Activated CD4-positive, alpha-beta T cell treated with anti-CD3 and anti-CD28 coated beads, Interleukin-10, Interleukin-2, amounts not matched to agents 100 ng/mL and 50 ng/mL, durations not matched to agents 16 hours and 8 hours (primary cell): ENCODE results near the gene TMEM164.

ENCODE experiments used
- DNase-seq: peaks from one replicate; pipeline ENCODE4 v3.0.0-alpha.2; 2020

Gene TMEM164

DNA sequence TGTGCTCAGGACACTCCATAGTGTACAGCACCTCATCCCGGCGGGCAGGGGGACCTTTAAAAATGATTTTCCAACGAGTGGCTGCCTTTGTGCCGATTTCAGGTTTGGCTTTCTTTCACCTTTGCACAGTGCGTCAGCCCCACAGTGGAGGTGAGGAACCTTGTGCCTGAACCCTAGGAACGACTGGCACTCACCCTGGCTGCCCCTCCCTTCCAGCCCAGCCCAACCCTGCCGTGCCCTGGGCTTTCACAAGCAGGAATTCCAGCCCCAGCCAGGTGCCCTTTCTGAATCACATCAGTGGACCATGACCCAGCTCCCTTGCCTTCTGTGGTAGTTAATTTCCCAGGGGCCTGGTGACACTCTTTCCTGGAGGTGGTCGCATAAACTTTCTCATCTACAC, 1.3 kb downstream of the TMEM164 start:
- no peak for DNase-seq

DNA sequence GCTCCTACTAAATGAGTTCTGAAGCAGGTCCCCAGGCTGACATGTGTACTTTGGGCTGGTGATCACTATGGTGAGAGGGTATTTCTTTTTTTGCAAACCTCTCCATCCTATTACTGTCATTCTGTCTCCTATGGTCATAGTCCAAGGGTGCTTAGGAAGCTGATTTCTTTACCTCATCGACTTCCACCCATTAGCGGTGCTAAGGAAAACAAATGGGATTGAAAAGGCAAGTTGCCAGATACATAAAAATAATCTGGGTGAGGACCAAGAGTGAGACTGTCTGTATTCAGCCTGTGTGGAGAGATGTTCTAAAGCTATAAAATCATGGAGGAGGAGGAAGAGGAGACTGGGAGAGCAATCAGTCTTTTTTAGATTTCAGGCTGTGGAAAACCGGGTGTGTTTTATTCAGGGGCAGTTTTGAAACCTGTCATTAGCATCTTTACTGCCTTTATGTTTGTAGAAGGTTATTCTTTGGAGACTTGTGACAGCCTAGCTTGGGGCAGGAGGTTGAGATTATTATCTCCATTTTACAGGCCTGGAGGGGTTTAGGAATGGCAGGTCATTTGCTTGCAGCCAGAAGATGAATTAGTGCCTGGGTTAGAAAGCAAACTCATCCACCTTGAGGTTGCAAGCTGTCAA, 1.9 kb downstream of the TMEM164 start:
- no peak for DNase-seq

DNA sequence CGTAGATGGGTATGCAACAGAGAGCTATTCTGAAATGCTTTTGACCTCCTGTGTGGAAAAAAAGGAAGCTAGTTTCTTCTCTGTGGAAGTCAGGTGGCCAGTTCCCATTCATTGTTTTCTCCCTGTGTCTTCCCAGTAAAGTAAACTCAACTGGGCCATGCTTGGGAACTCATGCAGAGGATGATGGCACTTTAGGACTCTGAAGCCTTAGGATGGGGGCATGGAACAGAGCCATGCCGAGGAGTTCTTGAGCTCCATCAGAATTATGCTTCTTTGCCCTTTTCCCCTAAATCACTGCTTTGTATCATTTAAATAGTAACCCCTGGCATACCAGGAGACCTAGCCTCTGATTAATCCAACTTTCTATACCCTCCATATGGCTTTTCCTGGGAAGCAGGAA, 3.2 kb downstream of the TMEM164 start:
- DNase-seq: no peak

DNA sequence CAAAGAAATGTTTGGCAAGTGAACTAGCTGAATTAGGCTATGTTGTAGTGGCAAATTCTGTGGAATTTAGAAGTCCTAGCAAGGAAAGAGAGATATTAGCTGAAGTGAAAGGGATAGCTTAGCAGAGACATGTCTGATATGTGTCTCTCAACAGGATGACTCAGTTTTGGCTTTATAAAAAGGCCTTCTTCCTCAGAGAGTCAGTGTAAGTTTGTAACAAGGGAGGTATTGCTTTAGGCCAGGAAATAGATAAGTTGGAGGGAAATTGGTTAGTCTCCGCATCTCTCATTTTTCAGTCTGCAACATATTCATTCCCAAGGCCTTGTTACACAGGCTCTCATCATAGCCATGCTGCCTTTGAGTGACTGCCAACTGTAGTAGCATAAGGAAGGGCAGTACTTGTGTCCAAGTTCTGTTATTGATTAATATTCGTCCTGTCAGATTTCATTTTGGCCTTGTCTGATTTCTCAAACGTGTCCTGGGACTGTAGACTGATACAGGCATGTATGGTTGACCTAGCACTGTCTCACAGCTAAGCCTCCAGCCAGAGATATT, 4.0 kb downstream of the TMEM164 start:
- DNase-seq: no peak

DNA sequence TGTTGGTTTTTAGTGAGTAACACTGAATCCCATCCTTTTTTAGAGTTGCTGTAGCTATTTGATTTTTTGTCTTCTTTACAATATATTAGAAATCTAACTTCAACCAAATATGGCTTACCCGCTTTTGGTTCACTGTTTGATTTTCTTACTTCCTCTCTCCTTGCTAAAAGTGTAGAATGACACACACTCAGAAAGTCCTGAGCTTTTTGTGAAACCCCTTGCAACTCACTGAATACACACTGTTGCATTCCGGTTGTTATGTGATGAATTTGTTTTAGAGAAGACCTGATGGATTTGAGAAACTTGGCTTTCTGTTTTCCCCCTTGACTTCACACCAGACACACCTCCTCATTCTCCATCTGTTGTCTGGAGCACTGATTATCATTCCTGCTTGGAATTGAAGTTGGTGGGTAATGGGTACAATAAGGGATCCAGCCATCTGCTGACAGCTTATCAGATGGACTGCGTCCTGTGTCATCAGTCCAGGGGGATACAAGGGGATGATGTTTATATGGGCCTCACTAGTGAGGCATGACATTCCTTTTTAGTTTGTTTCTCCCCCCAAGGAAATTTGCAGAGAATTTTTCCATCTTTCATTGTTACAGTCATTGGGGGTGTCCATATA, 5.2 kb downstream of the TMEM164 start:
- no peak for DNase-seq

DNA sequence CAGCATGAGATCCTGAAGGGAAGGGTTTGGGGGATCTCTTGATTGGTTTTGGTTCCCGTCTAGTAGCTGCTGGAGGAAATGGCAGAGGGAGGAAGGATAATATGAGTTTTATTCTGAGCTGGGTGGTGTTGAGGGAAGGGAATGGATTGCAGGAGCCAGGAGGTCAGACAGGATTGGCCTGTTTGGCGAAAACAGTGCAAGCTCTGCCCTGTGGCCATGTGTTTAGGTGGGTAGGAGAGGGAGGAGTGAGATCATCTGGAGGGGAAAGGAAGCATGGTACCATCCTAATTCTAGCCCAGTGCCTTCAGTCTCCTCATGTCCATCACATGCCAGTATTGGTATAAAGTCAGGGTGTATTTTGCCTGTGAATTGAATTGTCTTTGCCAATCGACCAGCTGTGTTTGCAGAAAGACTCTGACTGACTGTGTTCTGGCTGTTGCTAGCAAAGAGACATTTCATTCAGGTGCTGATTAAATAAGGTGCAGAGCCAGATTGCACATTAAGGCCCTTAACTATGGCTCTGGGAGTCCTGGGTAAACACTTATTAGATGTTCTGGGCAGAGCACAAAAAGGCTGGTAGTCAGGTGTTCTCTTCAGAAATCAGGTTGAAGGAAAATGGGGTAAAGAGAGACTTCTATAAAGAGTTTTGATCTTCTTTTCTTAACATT, 10.0 kb downstream of the TMEM164 start:
- no peak for DNase-seq

DNA sequence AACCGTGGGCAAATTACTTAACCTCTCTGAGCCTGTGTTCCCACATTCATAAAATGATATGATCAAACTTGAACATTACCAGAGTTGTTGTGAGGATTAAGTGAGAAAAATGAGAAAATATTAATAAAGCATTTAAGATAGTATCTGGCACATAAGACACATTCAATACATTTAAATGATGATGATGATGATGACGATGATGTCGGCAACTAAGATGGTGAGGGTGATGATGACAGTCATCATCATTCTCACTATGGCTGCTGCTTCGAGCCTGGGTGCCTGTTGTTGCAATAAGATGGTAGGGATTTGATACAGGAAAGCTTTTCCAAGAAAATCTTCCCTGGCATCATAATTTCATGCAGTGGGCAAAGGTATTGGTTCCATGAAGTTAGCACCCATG, 11.1 kb downstream of the TMEM164 start:
- no peak for DNase-seq

DNA sequence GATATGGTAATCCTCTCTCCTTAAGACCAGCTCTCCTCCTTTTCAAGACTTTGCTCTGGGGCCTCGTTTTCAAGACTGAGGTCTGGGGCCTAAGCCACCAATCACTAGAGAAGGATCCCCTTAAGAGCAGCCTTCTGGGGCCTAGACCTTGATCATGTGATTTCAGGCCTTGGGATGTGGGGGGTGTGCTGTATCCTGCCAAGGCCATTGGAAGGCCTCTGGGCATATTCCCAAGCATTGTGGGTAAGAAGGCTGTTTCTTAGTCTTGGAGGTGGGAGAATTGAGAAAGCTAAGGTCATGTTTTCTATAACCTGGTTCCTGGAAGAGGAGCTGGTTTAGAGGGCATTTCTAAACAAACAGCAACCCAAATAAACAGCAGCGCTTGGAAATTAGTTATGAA, 12.1 kb downstream of the TMEM164 start:
- DNase-seq: no peak

DNA sequence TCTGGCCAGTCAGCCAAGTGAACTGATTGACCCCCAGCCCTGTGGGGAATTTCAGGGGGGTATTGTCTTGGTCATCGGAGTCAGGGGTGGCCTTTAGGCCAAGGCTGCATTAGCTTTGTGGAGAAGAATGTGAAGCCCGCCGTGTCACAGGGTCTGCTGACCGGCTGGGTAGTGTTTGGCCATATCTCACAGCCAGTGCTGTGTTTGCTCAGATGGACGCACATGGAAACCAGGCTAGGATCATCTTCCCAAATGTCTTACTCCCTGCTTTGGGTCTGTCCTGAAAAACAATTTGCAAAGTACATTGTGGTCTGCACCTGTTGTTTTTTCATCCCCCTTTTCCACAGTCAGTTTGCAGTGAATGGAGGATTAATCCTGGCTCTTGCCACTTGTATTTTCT, 13.0 kb downstream of the TMEM164 start:
- DNase-seq: no peak

DNA sequence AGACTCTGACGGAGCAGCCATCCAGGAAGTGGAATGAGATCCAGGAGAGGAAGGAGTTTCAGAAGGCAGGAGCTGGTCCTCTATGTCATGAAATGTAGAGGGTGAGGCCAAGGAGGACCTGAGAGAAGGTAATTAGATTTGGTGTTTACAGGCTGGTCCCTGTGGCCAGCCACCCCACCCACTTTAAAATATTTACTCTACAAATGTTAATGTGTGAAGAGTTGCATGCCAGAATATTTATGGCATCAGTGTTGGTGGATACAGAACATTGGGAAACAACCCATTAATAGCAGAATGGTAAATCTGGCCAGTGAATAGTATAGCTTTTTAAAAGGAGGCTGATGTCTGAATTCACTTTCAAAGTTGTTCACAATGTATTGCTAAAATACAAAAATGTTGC, 17.6 kb downstream of the TMEM164 start:
- DNase-seq: no peak

DNA sequence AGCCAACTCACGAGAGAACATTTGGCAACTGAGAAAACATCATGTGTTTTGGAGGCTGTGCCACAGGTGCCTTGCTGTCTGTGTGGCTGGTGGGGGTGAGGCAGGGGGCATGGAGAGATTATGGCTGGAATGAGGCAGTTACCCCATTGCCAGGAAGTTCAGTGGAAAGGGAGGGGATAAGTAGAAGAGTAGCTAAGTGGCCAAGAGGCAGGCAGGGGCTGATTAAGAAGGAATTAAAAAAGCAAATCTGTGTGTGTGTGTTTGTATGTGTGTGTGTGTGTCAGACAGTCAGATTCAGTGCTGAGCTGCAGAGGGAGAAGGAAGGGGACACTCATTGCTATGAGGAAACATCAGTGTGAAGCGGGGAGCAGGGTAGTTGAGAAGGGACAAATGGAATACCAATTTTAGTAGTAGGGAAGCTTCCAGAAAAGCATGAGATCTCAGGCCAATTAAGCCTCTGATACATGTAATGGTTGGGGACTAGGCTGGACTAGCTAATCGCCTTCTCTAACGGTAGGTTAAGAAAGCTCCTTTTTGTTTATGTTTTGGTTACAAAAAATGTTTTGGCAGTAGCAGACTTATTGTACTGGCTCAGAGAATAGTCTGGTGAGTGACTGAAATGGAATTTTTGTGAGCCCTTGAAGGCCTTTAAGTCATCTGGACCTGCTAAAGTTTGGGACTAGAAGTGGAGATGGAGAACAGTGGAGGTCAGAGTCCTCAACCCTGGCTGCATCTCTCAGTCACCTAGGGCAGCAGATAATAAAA, 18.5 kb downstream of the TMEM164 start:
- no peak for DNase-seq

DNA sequence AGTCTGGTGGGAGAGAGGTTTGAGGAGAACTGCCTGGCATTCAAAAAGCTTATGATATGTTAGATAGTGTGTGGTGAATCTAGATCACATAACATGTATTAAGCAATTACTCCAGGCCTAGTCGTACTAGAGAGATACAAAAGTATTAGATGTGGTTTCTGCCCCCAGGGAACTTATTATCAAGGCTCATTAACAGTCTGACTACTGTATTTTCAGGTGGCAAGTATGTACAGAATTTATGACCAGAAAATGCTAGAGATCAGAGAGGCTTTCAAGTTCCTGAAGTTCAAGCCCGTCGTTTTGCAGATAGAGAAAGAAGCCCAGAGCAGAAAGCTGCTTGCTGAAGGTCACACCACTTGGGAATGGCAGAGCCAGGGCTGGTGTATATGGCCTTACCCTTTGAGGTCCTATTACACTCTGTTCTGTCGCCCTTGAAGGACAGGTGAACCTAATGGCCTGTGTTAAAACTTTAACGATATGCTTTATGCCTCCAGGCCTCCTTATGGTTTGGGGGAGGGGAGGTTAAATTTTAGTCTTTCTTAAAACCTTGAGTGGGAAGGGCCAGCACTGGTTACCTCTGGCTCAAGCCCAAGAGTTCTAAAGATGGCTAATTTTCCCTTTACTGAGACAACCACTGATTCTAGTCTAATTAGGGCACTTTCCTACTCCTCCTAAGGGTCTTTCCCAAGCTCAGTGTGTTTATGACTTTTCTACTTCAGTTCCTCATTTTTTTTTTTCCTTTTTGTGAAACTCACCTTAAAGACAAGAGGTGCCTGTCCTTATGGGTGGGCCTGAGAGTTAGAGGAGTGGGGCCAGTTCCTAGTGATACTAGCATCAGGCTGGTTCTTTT, 19.9 kb downstream of the TMEM164 start:
- no peak for DNase-seq

DNA sequence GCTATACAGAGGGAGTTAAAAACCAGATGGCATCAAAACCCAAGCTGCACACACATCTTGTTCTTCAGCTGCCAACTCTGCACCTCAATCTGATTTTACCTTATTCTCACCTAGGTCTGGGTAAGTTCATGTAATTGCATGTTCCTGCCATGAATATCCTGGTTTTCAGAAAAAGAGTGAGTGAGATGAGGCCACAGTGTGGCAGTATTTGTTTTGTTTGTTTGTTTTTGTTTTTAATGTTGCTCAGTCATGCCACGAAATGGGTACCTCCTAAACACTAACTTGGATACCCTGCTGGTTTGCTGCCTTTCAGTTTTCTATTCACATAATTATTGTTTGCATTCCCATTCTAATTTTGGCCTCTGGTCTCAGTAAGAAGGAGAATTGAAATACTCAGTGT, 22.5 kb downstream of the TMEM164 start:
- no peak for DNase-seq

DNA sequence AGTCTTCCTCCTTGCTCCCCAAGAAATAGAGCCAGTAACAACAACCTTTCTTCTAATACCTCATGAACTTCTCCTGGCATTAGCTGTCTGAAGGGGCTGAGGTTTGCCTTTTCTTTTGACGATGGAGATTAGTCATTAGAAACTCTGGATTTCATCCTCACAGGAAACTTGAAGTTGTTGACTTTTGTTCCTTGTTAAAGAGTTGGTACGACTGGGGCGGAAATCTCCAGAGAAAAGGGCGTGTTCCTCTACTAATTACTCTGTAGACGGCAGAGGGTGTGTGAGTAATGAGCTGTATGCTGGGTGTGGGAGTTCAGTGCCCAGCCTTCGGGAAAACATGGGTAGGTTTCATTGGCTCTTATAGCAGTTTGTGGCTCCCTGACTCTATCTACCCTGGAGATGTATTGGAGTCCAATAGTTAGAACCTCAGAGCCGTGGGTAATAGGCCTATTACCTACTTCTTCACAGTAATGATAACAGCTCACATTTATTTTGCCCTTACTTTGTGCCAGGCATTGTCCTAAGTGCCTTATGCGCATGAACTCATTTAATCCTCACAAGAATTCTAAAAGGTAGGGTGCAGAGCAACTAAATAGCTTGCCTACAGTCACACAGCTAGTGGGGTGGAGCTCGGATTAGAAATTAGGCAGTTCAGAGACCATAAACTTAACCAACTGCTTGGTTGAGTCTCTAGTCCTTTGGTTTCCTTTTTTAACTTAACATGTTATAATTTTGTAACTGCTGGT, 23.4 kb downstream of the TMEM164 start:
- DNase-seq: no peak

DNA sequence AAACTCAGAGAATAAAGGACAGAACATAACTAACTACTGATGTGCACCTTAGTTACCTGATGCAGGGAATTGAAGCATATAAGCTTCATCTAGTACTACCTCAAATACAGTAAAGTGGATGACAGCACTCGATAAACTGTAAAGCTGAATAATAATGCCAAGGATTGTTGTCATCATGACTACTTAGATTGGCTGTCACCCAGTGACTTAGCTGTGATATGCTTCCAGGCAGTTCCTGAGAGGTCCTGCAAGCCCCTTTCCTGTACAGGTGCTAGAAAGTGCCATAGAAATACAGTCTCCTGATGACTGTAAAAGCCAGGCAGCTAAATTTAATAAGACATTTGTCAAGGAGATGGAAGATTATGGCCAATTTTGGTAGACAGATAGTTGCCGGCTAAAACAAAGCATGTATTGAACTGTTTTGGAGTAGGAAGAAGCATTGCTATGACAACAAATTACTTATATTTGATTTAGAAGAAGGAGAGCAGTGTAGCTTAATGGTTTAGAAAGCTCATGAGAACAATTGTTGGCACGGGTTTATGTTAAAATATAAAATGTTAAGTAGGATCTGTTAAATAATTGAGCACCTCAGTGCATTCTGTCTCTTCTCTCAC, 29.7 kb downstream of the TMEM164 start:
- no peak for DNase-seq

DNA sequence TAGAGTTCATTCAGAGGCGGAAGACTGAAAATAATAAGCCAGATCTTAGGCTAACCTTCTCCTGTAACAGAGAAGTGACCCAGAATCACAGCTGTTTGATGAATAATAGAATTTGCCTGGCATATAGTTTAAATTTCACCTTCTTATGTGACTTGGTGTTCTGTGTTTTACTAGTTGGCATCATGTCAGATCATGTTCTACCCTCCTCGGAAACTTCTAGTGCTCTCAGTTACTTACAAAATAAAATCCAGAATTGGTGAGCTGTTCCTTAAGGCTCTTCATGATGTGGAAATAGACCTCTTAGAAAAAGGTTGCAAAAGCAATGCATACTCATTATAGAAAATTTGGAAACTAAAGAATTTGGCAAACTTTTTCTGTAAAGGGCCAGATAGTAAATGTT, 31.1 kb downstream of the TMEM164 start:
- DNase-seq: no peak

DNA sequence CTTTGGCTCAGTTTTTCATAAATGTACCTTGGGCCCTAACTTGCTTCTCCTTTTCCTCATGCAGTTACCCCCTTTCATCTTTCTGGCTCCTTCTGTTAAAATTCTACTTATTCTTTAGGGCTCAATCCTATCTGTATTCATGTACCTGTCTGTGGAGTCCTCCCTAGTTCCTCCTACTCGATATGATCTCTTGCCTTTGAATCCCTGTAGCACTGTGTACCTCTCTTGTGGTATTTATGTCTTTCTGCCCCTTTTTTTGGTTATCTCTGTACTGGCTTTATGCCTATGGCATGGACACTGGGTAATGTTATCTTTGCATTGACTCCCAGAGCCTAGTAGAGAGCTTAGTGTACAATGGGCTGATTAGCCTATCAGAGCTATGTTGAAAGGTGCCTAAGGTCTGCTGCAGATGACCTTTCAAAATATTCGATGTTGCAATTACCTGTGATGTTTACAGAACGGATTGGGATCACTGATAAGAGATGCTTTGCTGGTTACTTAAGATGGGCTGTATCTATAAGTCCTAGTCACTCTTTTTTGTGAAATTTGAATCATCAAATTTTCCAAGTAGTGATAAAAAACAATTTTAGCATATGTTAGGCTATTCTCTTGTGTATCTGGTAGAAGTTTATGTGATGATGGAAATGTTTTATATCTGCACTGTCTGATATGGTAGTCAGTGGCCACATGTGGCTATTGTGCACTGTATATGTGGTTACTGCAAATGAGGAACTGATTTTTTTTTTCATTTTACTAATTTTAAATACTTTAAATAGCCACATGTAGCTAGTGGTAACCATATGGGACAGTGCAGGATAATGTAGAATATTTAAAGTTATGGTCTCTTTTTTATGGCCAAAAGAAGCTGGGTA, 33.5 kb downstream of the TMEM164 start:
- DNase-seq: no peak

DNA sequence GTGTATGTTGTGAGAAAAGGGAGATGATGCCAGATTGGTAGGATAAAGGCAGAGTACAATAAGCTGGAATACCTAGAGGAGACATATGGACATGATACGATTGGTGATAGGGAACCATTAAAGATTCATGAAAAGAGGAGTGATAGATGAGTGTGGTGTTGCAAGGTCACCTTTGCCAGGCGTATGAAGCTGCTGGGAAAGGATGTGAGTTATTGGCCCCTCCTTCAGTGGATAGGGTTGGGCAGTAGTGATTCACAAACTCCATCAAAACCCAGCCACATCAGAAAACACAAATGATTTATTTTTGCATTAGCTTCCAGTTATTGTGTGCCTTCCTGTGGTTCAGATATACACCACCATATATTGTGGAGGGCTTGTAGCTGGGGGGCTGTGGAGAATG, 34.3 kb downstream of the TMEM164 start:
- no peak for DNase-seq

DNA sequence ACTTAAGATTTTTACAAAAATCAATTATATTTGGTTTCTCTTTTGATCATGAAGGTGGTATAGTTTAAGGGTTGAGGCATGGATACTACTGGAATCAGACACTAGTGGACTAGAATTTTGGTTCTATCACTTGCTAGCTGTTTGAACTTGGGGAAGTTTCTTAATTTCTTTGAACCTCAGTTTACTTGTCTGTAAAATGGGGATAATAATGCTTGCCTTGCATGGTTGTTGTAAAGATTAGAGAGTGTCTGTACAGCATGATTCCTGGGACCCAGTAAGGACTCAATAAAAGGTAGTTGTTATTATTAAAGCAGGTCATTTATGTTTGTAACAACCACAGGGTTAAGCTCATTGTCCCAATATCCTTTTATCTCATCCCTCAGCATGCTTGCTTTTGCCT, 36.0 kb downstream of the TMEM164 start:
- DNase-seq: no peak

DNA sequence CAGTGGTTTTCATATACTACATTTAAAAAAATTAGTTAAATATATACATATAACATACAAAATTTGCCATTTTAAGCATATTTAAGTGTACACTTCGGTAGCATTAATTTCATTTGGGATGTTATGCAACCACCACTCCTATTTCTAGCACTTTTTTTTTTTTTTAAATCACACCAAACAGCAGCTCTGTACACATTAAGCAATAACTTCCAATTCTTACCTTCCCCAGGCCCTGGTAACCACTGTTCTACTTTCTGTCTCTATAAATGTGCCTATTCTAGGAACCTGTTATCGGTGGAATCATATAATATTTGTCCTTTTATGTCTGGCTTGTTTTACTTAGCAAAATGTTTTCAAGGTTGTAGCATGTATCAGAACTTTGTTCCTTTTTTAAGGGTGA, 39.1 kb downstream of the TMEM164 start:
- no peak for DNase-seq
